GM20000 (cell line): ENCODE results near the gene PLA2G4E.

Experiments used
- DNase-seq: peaks from one replicate; pipeline ENCODE4 v3.0.0; 2012; ENCODE audit warnings: low spot score
- TF ChIP-seq, protein P1 (sequence below): IDR thresholded peaks from 2 replicates; pipeline ENCODE4 v1.5.1; 2012; ENCODE audit warnings: mild to moderate bottlenecking, control low read depth; ENCODE audit errors: extremely low read depth, missing control alignments

The PLA2G4E gene

DNA sequence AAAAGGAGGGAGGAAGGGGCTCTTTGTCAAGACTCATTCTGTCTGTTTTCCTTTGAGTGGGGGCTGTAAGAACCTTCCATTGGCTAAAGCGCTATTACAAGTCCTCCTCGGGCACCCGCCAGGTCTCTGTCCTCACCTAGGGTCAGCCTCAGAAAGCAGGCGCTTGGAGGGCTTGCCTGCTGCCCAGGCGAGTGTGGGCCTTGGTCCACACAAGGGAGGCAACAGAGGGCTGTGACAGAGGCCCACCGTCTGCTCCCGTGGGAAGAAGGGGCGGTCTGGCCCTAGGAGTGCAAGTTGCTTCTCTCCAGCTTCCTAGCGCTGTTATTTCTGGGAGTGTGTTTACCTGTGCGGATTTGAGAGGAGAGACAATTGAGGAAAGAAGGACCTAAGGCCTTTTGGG is 24.5 kb downstream of the PLA2G4E start:
- no peak for DNase-seq

DNA sequence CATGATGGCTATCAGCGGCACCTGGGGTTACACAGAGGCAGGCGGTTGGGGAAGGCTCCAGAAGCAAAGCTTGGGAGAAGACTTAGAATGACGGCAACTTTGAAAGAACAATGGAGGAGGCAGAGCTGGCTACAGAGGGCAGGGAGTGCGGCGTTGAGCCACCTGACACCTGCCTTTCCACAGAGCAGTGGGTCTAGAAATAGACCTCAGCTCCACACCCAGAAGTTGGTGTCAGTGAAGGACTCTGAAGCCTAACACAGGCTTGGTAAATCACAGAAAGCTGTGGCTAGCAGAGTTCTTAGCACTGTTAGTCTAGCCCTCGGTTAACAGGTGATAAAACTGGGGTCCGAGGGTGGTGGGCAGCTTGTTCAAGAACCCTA is 25.4 kb downstream of the PLA2G4E start:
- DNase-seq: no peak
- TF ChIP-seq, protein P1, sequence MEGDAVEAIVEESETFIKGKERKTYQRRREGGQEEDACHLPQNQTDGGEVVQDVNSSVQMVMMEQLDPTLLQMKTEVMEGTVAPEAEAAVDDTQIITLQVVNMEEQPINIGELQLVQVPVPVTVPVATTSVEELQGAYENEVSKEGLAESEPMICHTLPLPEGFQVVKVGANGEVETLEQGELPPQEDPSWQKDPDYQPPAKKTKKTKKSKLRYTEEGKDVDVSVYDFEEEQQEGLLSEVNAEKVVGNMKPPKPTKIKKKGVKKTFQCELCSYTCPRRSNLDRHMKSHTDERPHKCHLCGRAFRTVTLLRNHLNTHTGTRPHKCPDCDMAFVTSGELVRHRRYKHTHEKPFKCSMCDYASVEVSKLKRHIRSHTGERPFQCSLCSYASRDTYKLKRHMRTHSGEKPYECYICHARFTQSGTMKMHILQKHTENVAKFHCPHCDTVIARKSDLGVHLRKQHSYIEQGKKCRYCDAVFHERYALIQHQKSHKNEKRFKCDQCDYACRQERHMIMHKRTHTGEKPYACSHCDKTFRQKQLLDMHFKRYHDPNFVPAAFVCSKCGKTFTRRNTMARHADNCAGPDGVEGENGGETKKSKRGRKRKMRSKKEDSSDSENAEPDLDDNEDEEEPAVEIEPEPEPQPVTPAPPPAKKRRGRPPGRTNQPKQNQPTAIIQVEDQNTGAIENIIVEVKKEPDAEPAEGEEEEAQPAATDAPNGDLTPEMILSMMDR: no peak

More for the DNA sequence above, 24.5 kb downstream of the PLA2G4E start:
- TF ChIP-seq, protein P1: no peak

DNA sequence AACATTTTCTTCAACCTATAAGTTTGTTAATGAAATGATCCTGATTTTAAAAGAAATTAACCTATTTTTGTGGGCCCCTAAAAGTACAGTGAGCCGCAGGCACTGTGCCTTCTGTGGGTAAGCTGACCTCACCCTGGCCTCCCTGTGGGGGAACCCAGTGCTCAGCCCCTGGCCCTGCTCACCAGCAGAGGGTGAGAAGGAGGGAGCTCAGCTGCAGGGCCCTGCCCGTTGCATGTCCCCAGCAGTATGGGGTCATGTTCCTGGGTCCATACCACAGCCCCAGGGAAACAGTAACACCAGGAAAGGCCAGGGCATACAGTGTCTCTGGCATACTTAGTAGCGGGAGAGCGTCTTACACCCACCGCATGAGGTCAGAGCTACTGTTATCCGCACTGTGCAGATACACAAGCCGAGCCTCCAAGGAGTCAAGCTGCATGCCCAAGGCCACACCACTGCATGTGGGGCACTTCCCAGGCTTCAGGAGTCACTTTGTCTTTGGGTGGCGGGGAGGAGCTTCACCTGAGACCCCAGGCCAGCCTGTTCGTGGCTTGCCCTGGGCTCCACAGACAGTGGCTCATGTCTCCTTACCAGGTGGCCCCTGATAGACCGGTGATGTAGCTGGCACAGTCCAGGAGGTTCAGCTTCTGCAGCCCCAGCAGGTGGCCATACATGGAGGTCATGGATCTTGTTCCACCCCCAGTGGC is 25.9 kb downstream of the PLA2G4E start:
- TF ChIP-seq, protein P1: no peak
- no peak for DNase-seq

- DNase-seq: no peak
- TF ChIP-seq, protein P1: no peak
These were observed 26.6 kb downstream of the PLA2G4E start for GRCh38 chr15:41994171-41994650.

GRCh38 chr15:41993472-41994170 is 27.2 kb downstream of the PLA2G4E start:
- no peak for DNase-seq
- TF ChIP-seq, protein P1: no peak

DNA sequence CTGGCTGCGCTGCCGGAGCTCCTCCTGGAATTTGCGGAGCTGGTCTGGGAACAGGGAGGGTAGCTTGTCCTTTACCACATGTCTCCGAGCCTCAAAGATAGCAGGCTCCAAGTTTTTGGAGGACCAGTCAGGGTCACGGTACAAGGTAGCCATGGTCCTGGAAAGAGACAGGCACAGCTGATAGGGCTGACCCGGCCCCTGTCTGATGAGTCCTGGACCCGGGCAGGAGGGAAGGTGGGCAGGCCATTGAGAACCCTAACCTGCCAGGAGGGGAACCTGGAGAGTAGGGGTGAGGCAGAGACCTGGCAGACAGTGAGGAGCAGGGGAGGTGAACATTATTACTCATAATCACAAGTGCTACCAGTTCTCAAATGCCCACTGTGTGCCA is 28.0 kb downstream of the PLA2G4E start:
- no peak for DNase-seq

GRCh38 chr15:41992151-41992802 is 28.6 kb downstream of the PLA2G4E start:
- no peak for DNase-seq
- TF ChIP-seq, protein P1: no peak

More for the DNA sequence above, 28.0 kb downstream of the PLA2G4E start:
- TF ChIP-seq, protein P1: no peak
